NT2/D1 (cell line): ENCODE results near the gene HES1.

Experiments used
- DNase-seq: peaks from one replicate; pipeline ENCODE4 v3.0.0-alpha.2; 2011; ENCODE audit warnings: low read depth, low spot score
- H3K27me3 ChIP-seq: 2 replicates; pipeline ENCODE4 v1.6.0; 2011; ENCODE audit warnings: mild to moderate bottlenecking; ENCODE audit not compliant: insufficient read length, insufficient read depth
- H3K36me3 ChIP-seq: 2 replicates; pipeline ENCODE4 v1.6.1; 2011; ENCODE audit warnings: mild to moderate bottlenecking, low read length, mixed read lengths; ENCODE audit not compliant: insufficient read depth, insufficient read length
- H3K4me1 ChIP-seq: 2 replicates; pipeline ENCODE4 v1.5.1; 2011; ENCODE audit not compliant: insufficient read depth, insufficient read length
- H3K4me3 ChIP-seq: 2 replicates; pipeline ENCODE4 v1.5.1; 2011; ENCODE audit warnings: low read depth; ENCODE audit not compliant: insufficient read length
- H3K9ac ChIP-seq: 2 replicates; pipeline ENCODE4 v1.6.0; 2011; ENCODE audit warnings: low read depth; ENCODE audit not compliant: insufficient read length
- H3K9me3 ChIP-seq: 2 replicates; pipeline ENCODE4 v1.5.1; 2011; ENCODE audit warnings: mild to moderate bottlenecking, low read length; ENCODE audit not compliant: insufficient read depth
- SUZ12 ChIP-seq: IDR thresholded peaks from 2 replicates; pipeline ENCODE4 v1.6.1; 2011; ENCODE audit not compliant: insufficient read length, insufficient read depth; ENCODE audit errors: extremely low read depth
- YY1 ChIP-seq: IDR thresholded peaks from 2 replicates; pipeline ENCODE4 v1.6.1; 2011; ENCODE audit not compliant: insufficient read length, insufficient read depth
- ZNF274 ChIP-seq: IDR thresholded peaks from 2 replicates; pipeline ENCODE4 v1.6.1; 2011; ENCODE audit warnings: mild to moderate bottlenecking, low read depth, low read length

The HES1 gene

GRCh38 chr3:194103505-194103904, 32.4 kb upstream of the HES1 start:
- TF ChIP-seq ZNF274 (no peak), YY1 (no peak), SUZ12 (no peak)
- H3K36me3 ChIP-seq: no peaks in the 10 kb centered on the region
- peaks cover 1% of the 10 kb centered on the region for H3K4me1 ChIP-seq
- no peak for DNase-seq
- H3K4me3 ChIP-seq: no peak overlapping the region
- no peaks in the 10 kb centered on the region for H3K9me3 ChIP-seq
- H3K9ac ChIP-seq: no peak overlapping the region
- no peaks in the 10 kb centered on the region for H3K27me3 ChIP-seq

- TF ChIP-seq ZNF274: no peak
- TF ChIP-seq SUZ12: no peak
- no peak for TF ChIP-seq YY1
- no peak overlapping the region for H3K9ac ChIP-seq
- no peaks in the 10 kb centered on the region for H3K9me3 ChIP-seq
- no peaks in the 10 kb centered on the region for H3K4me1 ChIP-seq
- H3K36me3 ChIP-seq: no peaks in the 10 kb centered on the region
- H3K27me3 ChIP-seq: no peaks in the 10 kb centered on the region
- no peak for DNase-seq
- no peak overlapping the region for H3K4me3 ChIP-seq
Measured at GRCh38 chr3:194103983-194104751, 31.8 kb upstream of the HES1 start.

- Histone ChIP-seq H3K9ac (no peak overlapping the region), H3K4me3 (no peak overlapping the region), H3K9me3 (no peaks in the 10 kb centered on the region), H3K4me1 (no peaks in the 10 kb centered on the region), H3K36me3 (no peaks in the 10 kb centered on the region), H3K27me3 (no peaks in the 10 kb centered on the region)
- no peak for TF ChIP-seq YY1
- TF ChIP-seq SUZ12: no peak
- no peak for TF ChIP-seq ZNF274
- DNase-seq: no peak
Measured at GRCh38 chr3:194105292-194105691, 30.7 kb upstream of the HES1 start.

- H3K36me3 ChIP-seq: no peaks in the 10 kb centered on the region
- TF ChIP-seq ZNF274: no peak
- no peak for TF ChIP-seq SUZ12
- no peak for TF ChIP-seq YY1
- H3K4me1 ChIP-seq: no peaks in the 10 kb centered on the region
- no peaks in the 10 kb centered on the region for H3K27me3 ChIP-seq
- DNase-seq: no peak
- no peak overlapping the region for H3K9ac ChIP-seq
- no peak overlapping the region for H3K4me3 ChIP-seq
- no peaks in the 10 kb centered on the region for H3K9me3 ChIP-seq
Measured at GRCh38 chr3:194107107-194107506, 28.8 kb upstream of the HES1 start.

GRCh38 chr3:194109192-194109863, 26.6 kb upstream of the HES1 start:
- H3K27me3 ChIP-seq: no peaks in the 10 kb centered on the region
- no peaks in the 10 kb centered on the region for H3K9me3 ChIP-seq
- TF ChIP-seq SUZ12 (no peak), ZNF274 (no peak), YY1 (no peak)
- no peaks in the 10 kb centered on the region for H3K36me3 ChIP-seq
- H3K9ac ChIP-seq: no peak overlapping the region
- no peak overlapping the region for H3K4me3 ChIP-seq
- H3K4me1 ChIP-seq: no peaks in the 10 kb centered on the region
- DNase-seq: no peak

- Histone ChIP-seq H3K4me3 (no peak overlapping the region), H3K27me3 (no peaks in the 10 kb centered on the region), H3K36me3 (no peaks in the 10 kb centered on the region), H3K4me1 (no peaks in the 10 kb centered on the region), H3K9me3 (no peaks in the 10 kb centered on the region), H3K9ac (no peak overlapping the region)
- TF ChIP-seq SUZ12 (no peak), ZNF274 (no peak), YY1 (no peak)
- no peak for DNase-seq
Measured at GRCh38 chr3:194110483-194110882, 25.5 kb upstream of the HES1 start.

GRCh38 chr3:194111336-194111735, 24.6 kb upstream of the HES1 start:
- Histone ChIP-seq H3K4me3 (no peak overlapping the region), H3K4me1 (no peaks in the 10 kb centered on the region), H3K27me3 (no peaks in the 10 kb centered on the region), H3K36me3 (no peaks in the 10 kb centered on the region), H3K9me3 (no peaks in the 10 kb centered on the region), H3K9ac (no peak overlapping the region)
- DNase-seq: no peak
- no peak for TF ChIP-seq SUZ12
- TF ChIP-seq ZNF274: no peak
- TF ChIP-seq YY1: no peak
